ENCODE data around the gene HOXA9.
A peak's percentile ranks its signal among the peaks of the same experiment; 100 is the strongest.

Gene HOXA9

DNA sequence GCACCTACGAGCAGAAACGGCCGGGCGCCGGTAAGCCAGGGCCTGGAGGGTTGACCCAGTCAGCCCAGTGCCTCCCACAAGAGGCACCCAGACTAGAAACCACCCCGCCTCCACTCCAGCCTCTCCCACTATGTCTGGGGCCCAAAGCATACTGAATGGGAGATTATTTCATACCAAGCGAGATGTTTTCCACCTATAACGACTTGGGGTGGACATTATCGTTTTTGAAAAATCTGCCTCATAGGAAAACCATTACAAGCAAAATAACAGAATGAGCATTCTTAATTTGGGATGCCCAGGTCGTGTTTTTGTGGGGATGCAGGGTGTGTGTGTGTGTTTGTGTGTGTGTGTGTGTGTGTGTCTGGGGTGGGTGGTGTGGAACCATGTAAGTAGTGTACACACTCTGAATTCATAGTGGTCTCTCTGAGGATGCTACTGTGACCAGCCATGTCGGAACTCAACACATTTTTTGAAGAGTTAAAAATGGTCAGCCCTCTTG, 19.4 kb downstream of the HOXA9 start:
- H3K36me3 ChIP-seq (ENCODE audit: insufficient read depth, low read length) = no peaks in the 10 kb centered on the region
- no peaks in the 10 kb centered on the region for H3K9me3 ChIP-seq (ENCODE audit: control insufficient read depth, insufficient read depth, low read length)
- no peak overlapping the region for H3K9ac ChIP-seq (ENCODE audit: low read depth, low read length)
- 0 out of 2 replicates have a peak, but pooled peaks cover 4% of the 10 kb centered on the region for H3K4me1 ChIP-seq (ENCODE audit: insufficient read depth, low read length)

DNA sequence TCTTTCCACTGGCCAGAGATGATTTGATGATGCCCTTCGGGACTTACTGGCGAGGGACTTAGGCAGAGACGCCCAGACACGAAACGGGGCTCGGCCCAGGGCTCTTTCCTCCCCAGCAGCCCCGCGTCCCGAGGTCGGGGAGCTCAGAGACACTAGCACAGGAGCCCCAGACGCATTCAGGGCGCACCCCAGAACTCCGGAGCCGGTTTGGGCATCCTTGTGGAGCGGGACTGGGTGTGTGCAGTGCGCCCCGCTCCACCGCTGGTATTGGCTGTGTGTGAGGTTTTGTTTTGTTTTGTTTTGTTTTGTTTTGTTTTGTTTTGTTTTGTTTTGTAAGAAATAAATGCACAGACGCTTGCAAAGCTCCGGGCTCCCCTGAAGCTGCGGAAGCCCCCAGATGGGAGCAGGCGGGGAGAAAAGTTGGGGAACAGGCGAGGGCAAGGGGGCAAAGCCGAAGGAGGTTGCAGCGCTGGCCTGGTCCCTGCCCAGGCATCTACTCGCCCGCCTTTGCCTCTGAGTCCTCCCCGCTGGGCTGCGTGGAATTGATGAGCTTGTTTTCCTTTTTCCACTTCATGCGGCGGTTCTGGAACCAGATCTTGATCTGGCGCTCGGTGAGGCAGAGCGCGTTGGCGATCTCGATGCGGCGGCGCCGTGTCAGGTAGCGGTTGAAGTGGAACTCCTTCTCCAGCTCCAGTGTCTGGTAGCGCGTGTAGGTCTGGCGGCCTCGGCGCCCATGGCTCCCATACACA, 20.0 kb downstream of the HOXA9 start:
- Histone ChIP-seq H3K9me3 (ENCODE audit: control insufficient read depth, insufficient read depth, low read length) (no peaks in the 10 kb centered on the region), H3K9ac (ENCODE audit: low read depth, low read length) (no peak overlapping the region), H3K4me1 (ENCODE audit: insufficient read depth, low read length) (0 out of 2 replicates have a peak, but pooled peaks cover 4% of the 10 kb centered on the region), H3K36me3 (ENCODE audit: insufficient read depth, low read length) (no peaks in the 10 kb centered on the region)

DNA sequence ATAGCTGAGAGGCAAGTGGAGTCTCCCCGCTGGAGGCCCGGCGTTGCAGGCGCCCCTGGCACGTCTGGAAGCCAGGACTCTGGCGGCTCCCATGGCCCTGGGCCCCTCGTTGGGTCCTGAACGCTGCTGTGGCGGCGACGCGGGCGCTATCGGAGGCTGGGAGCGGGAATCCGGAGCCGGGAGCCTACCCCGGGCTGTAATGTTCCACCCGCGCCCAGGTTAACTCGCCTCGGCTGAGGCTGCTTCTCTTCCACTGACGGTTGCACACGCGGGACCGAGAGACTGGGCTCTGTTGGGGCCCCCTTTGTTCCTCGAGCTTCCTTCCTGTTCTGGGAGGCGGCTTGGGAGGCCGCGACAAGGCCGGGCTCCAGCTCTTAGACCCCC, 20.6 kb downstream of the HOXA9 start:
- H3K36me3 ChIP-seq (ENCODE audit: insufficient read depth, low read length) = no peaks in the 10 kb centered on the region
- 0 out of 2 replicates have a peak, but pooled peaks cover 4% of the 10 kb centered on the region for H3K4me1 ChIP-seq (ENCODE audit: insufficient read depth, low read length)
- no peak overlapping the region for H3K9ac ChIP-seq (ENCODE audit: low read depth, low read length)
- no peaks in the 10 kb centered on the region for H3K9me3 ChIP-seq (ENCODE audit: control insufficient read depth, insufficient read depth, low read length)

DNA sequence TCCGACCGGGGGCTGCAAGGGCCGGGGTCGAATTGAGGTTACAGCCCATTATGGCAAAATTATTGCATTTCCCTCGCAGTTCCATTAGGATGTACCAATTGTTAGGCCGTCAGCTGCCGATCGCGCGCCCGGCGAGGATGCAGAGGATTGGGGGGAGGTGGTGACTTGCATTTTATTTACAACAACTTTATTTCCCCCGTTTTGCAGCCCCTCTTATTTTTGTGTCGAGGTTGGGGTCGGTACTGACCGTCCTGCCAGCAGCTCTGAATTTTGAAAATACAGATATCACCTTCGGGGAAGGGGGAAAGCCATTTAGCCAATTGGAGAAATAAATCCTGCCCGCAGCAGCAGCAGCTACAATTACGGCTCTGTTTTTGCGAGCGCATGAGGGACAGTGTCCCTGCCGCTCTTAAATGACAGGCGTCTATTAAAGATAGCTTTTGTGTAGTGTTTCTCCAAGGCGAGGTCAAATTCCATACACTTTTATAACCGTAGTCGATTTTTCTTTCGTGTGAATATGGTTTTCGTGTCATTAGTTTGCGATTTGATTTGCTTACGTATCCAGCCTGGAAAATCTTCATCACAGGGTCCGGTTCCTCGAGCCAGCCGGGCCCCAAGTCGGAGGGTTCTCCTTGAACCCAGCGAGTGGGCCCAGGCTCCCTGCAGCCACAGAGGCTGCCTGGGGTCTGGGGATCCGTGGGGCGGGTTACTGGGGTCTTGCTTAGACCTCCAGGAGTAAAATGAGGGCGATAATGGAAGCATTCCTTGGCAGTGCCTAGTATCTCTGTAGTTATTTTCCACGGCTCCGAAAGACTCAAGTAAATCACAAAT, 21.2 kb downstream of the HOXA9 start:
- H3K9me3 ChIP-seq (ENCODE audit: control insufficient read depth, insufficient read depth, low read length) = no peaks in the 10 kb centered on the region
- no peaks in the 10 kb centered on the region for H3K36me3 ChIP-seq (ENCODE audit: insufficient read depth, low read length)
- no peak overlapping the region for H3K9ac ChIP-seq (ENCODE audit: low read depth, low read length)

DNA sequence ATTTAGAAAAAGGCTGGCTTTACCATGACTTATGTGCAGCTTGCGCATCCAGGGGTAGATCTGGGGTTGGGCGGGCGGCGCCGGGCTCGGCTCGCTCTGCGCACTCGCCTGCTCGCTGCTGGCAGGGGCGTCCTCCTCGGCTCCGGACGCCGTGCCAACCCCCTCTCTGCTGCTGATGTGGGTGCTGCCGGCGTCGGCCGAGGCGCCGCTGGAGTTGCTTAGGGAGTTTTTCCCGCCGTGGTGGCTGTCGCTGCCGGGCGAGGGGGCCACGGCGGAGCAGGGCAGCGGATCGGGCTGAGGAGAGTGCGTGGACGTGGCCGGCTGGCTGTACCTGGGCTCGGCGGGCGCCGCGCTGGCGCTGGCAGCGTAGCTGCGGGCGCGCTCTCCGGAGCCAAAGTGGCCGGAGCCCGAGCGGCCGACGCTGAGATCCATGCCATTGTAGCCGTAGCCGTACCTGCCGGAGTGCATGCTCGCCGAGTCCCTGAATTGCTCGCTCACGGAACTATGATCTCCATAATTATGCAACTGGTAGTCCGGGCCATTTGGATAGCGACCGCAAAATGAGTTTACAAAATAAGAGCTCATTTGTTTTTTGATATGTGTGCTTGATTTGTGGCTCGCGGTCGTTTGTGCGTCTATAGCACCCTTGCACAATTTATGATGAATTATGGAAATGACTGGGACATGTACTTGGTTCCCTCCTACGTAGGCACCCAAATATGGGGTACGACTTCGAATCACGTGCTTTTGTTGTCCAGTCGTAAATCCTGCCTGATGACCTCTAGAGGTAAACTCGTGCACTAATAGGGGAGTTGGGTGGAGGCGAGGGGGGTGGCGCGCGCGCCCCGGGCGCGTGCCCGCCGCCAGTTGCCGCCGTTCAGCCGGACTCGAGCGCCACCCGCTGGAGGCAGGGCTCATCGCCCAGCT, 22.1 kb downstream of the HOXA9 start, which contains the start of gene HOXA5:
HOXA5 (minus strand) TSS at position 659 of the 927 bp plus-strand sequence; CDS start at position 585, 74 bp downstream.
- 0 out of 2 replicates have a peak, but pooled peaks cover 4% of the 10 kb centered on the region for H3K4me1 ChIP-seq (ENCODE audit: insufficient read depth, low read length)
- H3K36me3 ChIP-seq (ENCODE audit: insufficient read depth, low read length) = no peaks in the 10 kb centered on the region
- H3K9ac ChIP-seq (ENCODE audit: low read depth, low read length) = peak within 1 kb of the TSS; percentile 57; the same call in 1 of the 2 replicates
- H3K9me3 ChIP-seq (ENCODE audit: control insufficient read depth, insufficient read depth, low read length) = no peaks in the 10 kb centered on the region

More for the DNA sequence above, 21.2 kb downstream of the HOXA9 start:
- H3K4me1 ChIP-seq (ENCODE audit: insufficient read depth, low read length) = 0 out of 2 replicates have a peak, but pooled peaks cover 4% of the 10 kb centered on the region

DNA sequence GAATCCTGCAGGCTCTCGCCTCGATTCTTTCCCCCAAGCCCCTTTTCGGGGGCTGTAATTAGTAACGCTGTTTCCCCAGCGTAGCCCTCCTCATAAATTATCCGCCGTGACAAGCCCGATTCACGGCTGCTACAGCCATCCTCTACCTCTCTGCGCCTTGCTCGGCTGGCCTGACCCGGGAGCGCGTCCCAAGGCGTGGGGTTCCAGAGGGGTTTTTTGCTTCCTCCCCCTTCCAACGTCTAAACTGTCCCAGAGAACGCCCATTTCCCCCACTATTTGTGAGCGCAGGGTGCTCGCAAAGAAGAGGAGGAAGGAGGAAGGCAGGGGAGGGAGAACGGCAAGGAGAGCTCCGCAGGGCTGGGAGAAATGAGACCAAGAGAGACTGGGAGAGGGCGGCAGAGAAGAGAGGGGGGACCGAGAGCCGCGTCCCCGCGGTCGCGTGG, 22.7 kb downstream of the HOXA9 start:
- Histone ChIP-seq H3K4me1 (ENCODE audit: insufficient read depth, low read length) (0 out of 2 replicates have a peak, but pooled peaks cover 4% of the 10 kb centered on the region), H3K9me3 (ENCODE audit: control insufficient read depth, insufficient read depth, low read length) (no peaks in the 10 kb centered on the region), H3K36me3 (ENCODE audit: insufficient read depth, low read length) (no peaks in the 10 kb centered on the region), H3K9ac (ENCODE audit: low read depth, low read length) (peak overlapping the region; percentile 57; the same call in 1 of the 2 replicates)

DNA sequence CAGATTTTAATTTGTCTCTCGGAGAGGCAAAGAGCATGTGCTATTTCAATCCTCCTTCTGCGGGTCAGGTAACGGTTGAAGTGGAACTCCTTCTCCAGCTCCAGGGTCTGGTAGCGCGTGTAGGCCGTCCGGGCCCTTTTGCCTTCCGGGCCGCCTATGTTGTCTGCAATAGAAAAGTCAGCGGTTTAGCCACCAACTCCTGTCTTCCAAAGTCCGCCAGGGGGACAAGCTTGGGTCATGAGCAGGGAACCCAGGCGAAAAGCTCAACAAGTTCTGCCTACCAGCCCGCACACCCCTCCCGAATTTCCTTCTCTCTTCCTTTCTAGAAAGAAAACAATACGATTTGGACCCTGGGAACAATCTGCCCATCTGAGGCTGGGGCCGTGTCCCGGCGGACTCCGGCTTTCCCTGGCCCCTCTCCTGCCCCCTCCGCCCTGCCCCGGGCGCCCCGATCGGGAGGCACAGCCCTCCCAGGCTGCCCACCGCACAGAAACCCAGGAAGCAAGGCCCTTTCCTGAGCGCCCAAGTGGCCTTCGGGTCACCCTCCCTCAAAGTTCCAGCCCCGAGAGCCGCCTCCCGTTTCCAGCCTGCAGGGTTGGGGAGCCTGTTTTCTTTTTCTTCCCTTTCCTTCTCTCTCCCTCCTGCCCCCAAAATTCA, 23.3 kb downstream of the HOXA9 start:
- Histone ChIP-seq H3K4me1 (ENCODE audit: insufficient read depth, low read length) (0 out of 2 replicates have a peak, but pooled peaks cover 4% of the 10 kb centered on the region), H3K9ac (ENCODE audit: low read depth, low read length) (peak overlapping the region; percentile 57; the same call in 1 of the 2 replicates), H3K9me3 (ENCODE audit: control insufficient read depth, insufficient read depth, low read length) (no peaks in the 10 kb centered on the region), H3K36me3 (ENCODE audit: insufficient read depth, low read length) (no peaks in the 10 kb centered on the region)

DNA sequence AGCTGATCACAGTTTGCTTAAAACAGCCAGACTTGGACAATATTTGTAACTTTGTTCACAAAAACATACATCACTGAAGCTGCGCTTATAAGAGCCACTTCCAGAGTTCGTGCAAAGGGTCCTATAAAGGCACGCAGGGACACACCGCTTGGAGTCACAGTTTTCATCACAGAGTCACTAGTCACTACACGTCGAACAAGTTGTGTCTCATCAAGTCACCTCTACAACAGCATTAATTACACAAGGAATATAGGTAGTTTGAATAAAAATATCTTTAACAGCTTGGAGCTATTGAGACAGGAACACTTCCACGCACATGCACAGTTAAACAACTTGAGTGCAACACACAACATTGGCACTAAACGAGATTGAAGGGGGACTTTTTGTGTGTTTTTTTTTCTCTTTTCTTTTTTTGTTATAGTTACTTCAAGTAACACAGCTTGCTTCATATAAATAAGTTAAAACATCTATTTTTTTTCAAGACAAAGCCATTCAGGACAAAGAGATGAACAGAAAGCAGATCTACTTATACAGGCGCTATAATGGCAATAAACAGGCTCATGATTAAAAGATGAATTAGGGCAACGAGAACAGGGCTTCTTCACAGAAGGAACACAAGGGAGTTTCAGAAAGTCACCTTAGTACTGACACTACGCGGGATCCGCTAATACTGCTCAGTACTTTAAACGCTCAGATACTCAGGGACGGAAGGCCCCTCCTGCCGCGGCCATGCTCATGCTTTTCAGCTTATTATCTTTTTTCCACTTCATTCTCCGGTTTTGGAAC, 24.0 kb downstream of the HOXA9 start:
- H3K4me1 ChIP-seq (ENCODE audit: insufficient read depth, low read length) = 0 out of 2 replicates have a peak, but pooled peaks cover 4% of the 10 kb centered on the region
- no peaks in the 10 kb centered on the region for H3K36me3 ChIP-seq (ENCODE audit: insufficient read depth, low read length)
- no peaks in the 10 kb centered on the region for H3K9me3 ChIP-seq (ENCODE audit: control insufficient read depth, insufficient read depth, low read length)
- H3K9ac ChIP-seq (ENCODE audit: low read depth, low read length) = no peak overlapping the region

DNA sequence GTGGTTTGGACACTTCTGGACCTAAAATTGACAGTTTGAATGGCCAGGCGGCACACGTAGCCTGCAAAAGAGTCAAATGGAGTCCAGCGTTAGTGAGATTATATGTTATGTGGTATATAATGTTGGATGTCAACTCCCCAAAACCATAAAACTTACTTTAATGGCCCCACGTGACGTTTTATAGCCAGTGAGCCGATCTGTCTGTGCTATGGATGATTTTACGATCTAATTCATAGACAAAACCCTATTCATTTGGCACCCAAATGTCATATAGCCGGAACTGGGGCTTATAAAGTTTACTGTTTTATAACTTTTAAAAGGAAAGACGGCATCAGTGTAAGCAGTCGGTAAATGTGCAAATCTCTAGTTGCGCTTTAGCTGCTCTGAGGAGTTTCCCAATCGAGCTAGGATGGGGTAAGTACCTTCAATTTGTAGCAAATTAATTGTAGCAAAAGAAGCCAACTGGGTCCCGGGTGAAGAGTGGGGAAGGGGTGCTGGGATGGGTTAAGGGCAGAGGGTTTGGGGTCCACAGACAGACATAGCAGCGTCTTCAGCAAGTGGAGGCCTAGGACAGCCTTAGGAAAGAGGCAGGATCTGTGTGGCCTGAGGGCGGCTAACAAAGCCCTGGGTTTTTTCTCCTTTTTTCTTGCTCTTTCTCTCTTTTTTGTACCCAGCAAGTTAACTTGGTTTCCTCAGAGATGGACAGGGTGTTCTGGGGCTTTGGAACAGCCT, 25.0 kb downstream of the HOXA9 start:
- Histone ChIP-seq H3K4me1 (ENCODE audit: insufficient read depth, low read length) (peaks cover 4% of the 10 kb centered on the region; the same call in 1 of the 2 replicates), H3K9ac (ENCODE audit: low read depth, low read length) (no peak overlapping the region), H3K36me3 (ENCODE audit: insufficient read depth, low read length) (no peaks in the 10 kb centered on the region), H3K9me3 (ENCODE audit: control insufficient read depth, insufficient read depth, low read length) (no peaks in the 10 kb centered on the region)

DNA sequence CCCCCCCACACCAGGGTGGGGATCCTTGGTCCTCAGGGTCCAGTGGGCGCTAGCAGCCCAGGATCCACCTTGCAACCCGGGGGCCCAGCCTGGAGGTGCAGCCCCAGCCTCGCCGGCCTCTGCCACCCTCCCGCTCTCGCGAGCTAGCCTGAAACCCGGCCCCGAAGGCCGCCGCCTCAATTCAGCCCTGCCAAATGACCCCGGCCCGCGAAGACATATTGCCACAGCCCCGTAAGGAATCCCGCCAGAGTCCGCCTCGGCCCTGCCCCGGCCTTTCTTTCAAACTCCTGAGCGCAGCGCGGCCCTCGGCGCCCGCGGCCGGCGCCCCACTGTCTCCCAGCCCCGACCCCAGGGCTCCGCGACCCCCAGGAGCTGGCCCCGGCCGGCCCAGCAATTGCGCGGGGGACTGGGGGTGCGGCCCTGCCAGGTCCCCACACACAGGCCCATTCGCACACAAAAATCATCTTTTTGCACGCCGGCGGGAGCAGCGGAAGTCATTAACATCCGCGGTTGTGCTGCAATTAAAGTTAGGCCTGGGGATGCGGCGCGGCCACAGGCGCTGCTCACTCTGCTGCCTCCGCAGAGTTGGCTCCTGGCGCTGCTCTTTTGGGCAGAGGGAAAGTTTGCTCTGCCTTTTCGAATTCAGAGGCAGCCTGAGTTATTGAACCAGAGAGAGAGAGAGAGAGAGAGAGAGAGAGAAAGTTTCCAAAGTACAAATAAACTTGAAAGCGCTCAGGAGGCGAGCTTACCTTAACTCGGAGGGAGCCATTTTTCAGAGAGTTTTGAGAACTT, 25.8 kb downstream of the HOXA9 start:
- peaks cover 4% of the 10 kb centered on the region; the same call in 1 of the 2 replicates for H3K4me1 ChIP-seq (ENCODE audit: insufficient read depth, low read length)
- no peaks in the 10 kb centered on the region for H3K9me3 ChIP-seq (ENCODE audit: control insufficient read depth, insufficient read depth, low read length)
- peak overlapping the region; percentile 26; the same call in 1 of the 2 replicates for H3K9ac ChIP-seq (ENCODE audit: low read depth, low read length)
- H3K36me3 ChIP-seq (ENCODE audit: insufficient read depth, low read length) = no peaks in the 10 kb centered on the region

DNA sequence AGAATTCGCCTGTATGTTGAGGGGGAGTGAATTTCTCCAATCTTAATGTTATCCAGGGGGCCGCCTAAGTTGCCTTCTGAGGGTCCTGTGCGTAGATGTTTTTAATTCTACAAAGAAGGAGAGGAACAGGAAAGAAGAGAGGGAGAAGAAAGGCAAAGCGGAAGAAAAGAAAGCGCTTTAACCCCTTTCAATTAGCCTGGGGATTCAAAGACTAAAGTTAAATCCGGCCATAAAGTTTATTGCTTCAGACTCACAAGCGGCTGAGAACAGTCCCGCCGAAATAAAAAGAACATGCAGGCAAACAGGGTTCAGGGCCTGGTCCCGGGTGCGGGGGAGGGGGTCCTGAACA, 26.4 kb downstream of the HOXA9 start:
- H3K36me3 ChIP-seq (ENCODE audit: insufficient read depth, low read length) = no peaks in the 10 kb centered on the region
- no peak overlapping the region for H3K9ac ChIP-seq (ENCODE audit: low read depth, low read length)
- H3K9me3 ChIP-seq (ENCODE audit: control insufficient read depth, insufficient read depth, low read length) = no peaks in the 10 kb centered on the region
- peaks cover 4% of the 10 kb centered on the region; the same call in 1 of the 2 replicates for H3K4me1 ChIP-seq (ENCODE audit: insufficient read depth, low read length)
